Stromal cell of bone marrow (primary cell): ENCODE data around the gene SLC44A1.

ENCODE experiments used
- DNase-seq: peaks from one replicate; pipeline ENCODE4 v3.0.0-alpha.2; 2012; ENCODE audit warnings: low read depth

Gene SLC44A1

DNA sequence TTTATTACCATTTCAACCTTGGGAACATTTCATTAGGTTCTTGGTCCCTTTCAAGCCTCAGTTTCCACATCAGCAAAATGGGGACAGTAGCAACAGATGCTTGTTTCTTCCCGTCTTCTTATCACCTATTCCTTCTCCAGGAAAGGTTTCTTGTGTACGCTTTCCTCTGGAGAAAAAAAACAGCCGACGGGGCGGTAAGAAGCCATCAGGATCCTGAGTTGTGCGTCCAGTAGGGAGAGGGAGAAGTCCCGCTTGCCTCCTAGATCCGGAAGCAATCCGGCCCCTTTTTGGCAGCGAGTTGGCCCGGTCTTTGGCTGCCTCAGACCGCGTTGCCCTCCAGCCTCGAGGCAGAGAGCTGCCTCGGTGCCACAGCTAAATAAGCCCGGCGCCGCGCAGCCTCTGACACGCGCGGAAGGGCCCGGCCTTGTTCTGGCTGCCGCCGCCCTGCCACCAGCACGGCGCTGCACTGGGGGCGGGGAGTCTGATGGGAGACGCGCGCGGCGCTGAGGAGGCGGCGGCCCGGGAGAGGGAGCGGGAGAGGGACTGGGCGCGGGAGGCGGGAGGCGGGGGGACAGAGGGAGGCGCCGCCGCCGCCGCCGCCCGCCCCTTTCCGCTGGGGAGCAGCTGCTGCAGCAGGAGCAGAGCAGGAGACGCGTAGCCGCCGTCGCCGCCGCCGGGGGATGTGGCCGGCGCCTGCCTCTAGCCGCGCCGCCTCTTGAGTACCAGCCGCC is at the start of gene SLC44A1:
SLC44A1 (plus strand) TSS at position 649 of the 731 bp plus-strand sequence. CDS start 218 bp downstream, outside the sequence.
- DNase-seq: peak; percentile 91

DNA sequence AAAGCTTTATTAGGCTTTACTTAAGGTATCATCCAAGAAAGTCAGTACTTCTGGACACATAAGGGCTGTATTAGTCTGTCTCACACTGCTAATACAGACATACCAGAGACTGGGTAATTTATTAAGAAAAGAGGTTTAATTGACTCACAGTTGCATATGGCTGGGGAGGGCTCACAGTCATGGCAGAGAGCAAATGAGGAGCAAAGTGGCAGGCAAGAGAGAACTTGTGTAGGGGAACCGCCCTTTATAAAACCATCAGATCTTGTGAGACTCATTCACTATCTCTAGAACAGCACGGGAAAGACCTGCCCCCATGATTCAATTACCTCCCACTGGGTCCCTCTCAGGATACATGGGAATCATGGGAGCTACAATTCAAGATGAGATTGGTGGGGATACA is 49.2 kb upstream of the SLC44A1 start:
- no peak for DNase-seq

DNA sequence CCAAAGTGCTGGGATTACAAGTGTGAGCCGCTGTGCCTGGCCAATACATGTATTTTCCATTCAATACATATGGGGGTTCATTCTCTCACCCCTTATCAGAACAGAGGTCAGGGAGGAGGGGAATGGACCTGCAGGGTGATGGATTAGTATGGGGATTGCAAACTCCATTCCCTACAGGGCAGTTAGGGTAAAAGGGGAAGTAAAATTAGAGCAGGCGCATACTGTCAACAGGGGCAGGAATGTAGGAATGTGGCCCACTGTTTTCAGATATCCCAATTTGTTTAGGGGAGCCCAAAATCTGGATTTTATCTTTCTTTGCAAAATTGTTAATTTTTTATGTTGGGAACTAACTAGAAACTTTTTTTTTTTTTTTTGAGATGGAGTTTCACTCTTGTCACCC is 46.4 kb upstream of the SLC44A1 start:
- no peak for DNase-seq

DNA sequence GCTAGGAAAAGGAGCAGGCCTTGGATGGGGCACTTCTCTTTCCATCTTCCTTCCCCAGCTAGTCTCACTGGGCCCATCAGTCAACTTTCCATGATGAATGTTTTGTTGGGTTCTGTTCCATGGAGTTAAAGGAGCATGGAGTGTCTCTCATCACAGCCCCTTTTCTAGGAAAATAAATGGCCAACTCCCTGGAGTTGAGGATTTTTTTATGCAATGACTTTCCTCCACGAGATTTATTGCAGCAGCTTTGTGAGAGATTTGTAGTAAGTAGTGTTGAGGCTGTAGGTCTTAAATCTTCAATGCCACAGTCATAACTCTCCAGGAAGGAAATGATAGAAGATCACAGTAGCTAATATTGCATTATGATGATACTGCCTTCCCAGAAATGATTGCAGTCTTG is 45.6 kb upstream of the SLC44A1 start:
- no peak for DNase-seq

DNA sequence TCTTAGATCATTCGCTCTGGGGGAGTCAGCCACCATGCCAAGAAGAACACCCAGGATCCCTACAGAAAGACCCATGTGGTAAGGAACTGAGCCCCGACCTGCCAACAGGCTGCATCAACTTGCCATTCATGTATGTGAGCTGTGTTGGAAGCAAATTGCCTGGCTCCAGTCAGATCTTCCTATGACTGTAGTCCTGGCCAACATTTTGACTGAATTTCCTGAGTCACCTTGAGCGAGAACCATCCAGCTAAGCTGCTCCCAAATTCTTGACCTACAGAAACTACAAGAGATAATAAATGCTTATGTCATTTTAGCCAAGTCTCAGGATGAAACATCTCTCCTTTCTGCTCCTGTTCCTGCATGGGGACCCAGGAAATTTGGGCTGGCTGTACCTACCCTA is 40.0 kb upstream of the SLC44A1 start:
- no peak for DNase-seq

DNA sequence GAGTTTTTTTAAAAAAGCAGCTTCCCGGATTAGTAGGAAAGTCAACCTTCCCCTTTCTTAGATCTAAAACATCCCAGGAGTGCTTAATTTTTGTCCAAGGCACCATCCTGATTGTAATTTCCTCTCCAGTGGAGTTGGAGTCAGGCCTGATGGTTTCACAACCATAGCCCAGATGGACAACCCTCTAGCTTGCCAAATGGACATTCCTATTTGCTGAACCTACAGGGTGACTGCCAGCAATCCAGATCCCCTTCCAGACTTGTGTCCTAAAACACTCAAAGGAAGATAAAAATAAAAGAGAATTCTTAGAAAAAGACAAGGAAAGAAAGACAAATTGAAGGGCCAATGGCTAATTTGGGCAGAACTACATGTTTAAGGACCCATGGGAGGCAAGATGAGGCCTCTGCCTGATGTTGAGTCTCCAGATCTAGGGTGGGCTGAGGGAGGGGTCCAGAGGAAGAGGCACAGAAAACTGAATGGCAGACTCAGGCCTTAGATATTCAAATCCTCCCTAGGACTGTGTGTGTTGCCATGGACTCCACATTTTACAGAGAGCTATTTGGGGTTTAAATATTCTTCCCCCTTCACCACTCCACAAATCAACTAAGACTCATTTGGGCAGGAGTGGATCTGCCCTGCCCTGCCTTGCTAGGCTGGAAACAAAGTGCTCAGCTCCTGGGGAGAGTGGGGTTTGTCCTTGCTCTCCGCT is 38.5 kb upstream of the SLC44A1 start:
- peak; percentile 94 for DNase-seq

DNA sequence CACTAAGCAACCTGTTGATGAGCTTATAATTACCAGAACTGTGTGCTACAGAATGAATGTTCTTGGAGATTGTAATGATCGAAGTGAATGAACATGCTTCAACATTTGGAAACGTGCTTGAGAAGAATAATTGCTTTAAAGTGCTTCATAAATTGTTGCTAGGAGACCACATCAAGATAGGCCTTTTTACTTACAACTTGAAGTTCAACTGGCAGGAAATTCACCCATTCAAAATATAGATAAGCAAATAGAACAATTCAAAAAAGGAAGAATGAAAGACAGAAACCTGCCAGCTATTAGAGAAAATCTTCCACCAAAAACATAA is 38.0 kb upstream of the SLC44A1 start:
- DNase-seq: no peak

DNA sequence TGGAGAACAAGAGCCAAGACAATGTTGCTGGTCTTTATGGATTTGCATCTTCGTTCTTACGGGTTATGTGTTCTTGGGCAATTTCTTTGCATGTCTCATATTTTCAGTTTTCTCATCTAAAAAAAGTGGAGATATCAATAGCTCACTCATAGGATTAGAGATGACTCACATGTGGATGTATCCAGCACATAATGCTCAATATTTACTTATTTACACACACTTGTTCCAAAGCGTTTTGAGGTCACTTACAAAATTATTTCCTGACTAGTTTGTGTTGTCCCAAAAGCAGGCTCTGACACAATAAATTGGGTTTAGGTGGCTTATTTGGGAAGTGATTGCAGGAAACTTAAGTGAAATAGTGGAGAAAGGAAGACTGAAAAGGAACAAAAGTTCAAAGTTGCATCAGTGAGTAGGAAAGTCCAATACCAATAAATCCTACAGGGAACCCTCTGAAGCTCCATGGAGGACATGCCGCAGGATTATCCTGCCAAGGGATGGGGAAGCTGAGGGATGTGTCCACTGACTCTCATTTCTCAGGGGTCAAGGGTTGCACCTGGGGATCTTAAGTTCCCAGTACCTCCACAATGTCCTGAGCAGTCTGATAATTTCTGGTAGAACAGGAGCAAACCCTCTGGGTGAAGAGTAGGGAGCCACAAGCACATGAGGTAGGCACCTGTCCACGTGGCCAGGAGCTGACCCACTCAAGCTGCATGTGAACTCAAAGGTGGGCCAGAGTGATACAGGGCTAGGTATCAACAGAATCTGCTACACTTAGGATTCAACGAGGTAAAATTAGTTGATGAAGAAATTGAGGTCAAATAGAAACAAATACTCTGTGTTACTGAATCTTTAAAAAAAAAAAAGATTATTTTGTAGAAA is 37.4 kb upstream of the SLC44A1 start:
- DNase-seq: no peak

DNA sequence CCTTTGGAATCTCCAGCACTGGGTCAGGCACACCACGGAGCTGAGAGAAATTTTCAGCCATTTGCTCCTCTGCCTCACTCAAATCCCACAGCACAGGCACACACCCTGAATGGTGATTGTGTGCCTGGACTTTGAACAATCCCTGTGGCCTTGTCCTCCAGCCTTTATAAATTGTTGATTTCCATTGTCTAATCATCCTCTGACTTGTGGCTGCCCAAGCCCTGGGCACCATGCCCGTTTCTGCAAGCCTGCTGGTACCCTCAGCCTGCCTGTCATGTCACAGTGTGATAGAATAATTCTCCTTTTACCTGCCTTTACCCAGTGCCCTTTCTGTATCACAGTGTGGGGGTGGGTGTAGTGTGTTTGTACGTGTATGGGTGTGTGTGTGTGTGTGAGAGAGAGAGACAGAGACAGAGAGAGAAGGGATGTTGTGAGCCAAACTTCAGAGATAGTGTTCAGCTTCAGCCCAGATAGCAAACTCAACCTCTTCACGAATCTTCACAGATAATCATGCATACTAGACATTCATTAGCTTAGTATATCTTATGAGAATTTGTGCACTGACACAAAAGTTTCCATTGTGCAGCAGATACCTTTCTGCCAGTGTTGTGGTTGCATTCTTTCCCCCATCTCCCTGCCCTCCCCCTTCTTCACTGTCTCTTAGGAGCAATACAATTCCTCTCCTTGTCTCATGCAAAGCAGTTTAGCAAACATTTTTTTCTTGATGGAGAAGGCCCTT is 27.8 kb upstream of the SLC44A1 start:
- no peak for DNase-seq

DNA sequence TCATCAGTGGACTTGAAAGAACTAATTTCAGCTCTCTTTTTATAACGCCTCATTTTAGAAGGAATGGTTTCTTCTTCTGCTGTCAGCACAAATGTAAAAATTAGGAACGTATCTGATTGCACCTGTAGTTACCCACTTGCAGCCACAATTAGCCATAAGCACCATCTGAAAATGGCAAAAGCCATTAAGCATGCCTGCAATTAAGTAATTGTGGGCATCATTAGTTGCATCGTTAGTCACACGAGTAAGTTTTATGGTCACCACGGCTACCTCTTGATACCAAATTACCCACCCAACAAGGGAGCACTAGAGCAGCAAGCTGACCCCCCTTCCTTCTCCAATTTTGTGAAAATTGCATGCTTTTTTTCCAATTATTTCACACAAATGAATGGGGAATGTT is 25.8 kb upstream of the SLC44A1 start:
- DNase-seq: no peak

DNA sequence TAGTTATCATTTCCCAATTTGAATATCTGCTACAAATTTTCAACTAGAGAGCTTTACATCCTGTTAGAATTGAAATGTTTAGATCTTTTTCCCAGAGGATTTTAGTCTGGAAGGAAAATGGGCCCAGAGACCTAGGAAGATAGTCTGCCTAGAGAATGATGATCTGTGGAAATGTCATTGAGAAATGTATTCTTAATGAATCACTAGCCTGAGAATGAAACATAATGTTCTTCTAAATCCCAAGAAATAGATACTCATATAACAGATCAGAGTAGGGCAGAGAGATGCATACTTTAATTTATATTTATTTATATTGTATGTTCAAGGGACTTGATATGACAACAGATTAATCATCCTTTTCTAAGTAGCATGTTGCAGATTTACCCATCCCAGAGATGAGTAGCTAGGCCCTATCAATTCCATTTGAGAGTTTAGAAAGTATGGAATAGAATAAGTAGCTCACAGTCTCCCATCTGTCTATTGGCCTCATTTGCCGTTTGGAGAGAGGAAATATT is 25.1 kb upstream of the SLC44A1 start:
- no peak for DNase-seq

DNA sequence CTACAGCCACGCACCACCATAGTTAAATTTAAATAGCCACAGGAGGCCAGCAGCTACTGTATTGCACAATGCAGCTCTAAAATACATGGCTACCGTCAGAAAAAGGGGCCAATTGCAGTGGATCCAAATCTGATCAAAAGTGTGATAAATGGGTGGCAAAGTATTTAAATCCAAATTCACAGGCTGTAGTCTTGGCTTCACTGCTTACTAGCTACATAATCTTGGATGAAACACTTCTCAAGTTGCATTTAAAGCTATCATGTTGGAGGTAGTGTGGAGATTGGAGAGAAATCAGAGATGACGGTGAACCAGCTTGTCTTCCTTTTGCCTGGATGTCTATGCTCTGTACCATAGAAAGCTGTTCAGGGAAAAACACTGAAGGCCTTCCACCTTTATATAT is 24.0 kb upstream of the SLC44A1 start:
- DNase-seq: no peak

DNA sequence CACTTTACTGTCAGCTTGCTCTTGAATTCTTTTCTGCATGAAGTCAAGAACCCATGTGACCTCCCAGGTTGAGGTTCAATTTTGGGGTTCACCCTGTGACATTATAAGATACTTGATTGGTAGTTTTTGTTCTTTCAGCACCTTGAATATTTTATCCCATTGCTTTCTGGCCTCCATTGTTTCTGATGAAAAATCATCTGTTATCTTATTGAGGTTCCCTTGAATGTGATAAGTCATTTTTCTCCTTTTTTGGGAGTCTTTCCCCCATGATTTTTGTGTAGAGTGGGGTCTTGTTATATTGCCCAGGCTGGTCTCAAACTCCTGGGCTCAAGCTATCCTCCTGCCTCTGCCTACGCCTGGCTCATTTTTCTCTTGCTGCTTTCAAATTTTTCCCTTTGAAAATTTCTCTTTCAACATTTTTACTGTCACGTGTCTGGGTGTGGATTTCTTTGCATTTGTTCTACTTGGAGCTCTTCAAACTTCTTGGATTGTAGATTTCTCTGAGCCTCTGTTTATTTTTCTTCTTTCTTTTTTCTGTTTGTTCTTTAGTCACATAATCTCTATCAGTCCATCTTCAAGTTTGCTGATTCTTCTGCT is 20.8 kb upstream of the SLC44A1 start:
- DNase-seq: no peak

DNA sequence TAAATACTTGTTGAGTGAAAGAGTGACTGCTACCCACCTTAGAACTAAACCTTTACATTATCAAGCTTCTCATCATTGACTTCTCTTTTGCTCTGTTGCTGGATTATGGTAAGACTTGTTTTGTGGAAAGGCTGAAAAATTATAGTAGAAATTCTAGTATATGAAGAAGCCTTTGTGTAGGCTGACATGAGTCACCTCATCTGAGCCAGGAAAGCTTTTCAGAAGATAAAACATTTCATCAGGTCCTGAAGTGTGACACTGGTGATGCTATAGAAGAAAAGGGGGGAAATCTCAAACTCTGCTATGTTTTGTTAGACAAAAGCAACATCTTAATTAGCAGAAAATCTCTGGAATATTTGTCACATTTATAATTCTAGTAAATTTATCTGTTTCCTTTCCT is 18.4 kb upstream of the SLC44A1 start:
- no peak for DNase-seq

DNA sequence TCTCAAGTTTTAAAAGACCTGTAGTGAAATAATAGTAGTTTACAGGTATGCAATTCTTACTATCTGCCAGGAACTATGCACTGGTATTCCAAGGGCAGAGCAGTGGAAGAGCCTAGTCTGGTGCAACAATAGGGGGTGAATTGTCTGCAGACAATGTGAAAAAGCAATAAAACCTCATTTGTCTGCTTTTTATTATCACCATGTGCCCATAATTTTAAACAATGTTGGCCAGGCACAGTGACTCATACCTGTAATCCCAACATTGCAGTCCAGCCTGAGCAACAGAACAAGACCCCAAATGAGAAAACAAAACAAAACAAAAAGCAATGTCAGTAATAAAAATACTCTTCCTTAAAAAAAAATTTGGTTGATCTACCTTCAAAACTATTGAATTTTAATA is 12.2 kb upstream of the SLC44A1 start:
- no peak for DNase-seq

DNA sequence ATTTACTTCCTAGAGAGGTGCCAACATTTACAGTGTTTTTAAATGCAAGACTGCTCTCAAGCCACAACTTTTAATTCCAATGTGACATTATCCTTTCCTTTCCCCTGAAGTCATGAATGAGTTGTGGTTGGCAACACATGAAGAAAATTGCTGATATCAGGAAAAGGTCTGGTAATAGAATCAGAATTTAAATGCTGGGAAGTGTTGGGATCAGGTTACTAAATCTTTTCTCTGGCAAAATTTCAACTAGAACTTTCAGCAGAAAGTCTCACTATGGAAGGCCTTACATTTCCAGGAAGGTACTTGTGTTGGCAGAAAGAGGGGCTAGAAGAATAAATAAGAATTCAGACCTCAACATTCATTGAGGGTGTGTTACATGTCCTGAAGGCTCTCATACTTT is 10.6 kb upstream of the SLC44A1 start:
- no peak for DNase-seq

DNA sequence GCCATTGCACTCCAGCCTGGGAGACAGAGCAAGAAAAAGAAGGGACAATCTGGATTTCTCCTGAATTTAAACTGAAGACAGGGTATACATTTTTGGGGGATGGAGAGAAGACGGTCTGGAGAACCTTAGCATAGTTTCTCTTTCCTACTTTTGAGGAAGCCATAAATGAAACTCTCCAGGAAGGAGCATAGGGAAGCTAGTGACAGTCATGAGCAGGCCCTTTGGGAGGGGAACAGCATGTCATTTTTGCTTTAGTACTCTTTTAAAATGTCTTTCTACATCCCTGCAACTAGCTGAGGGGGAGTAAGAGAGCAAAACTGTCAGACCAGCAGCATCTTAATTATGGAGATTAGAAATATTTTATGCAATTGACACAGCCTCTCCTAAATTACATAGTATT is 8.2 kb upstream of the SLC44A1 start:
- no peak for DNase-seq

DNA sequence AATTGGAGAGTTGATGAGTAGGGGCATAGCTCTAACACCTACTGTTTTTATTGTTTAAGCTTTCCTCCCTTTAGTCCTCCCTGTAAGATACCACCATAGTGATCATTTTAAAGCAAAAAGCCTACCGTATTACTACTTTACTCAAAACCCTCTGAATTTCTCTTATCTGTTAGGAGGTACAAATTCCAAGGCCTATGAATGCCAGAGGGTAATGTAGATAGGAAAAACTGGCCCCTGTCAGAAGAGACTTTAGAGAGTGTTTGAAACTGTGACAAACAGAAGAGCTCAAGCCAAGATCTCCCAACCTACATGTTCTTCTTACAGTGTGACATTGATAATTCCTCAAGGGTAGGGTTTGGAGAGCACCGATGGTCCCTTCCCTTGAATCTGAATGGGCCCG is 7.2 kb upstream of the SLC44A1 start:
- DNase-seq: no peak

DNA sequence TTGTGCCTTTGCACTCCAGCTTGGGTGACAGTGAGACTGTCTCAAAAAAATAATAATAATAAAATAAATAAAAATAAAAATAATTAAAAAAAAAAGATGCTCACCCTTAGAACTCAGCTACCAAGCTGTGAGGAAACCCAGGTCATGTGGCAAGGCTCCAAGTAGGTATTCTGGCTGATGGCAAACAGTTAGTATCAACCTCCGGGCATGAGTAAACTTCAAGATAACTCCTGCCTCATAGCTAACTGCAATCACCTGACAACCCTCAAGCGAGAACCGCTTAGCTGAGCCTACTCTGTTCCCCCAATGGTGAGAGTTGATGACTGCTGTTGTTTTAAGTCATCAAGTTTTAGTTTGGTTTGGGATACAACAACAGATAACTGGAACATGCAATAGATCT is 6.1 kb upstream of the SLC44A1 start:
- no peak for DNase-seq

DNA sequence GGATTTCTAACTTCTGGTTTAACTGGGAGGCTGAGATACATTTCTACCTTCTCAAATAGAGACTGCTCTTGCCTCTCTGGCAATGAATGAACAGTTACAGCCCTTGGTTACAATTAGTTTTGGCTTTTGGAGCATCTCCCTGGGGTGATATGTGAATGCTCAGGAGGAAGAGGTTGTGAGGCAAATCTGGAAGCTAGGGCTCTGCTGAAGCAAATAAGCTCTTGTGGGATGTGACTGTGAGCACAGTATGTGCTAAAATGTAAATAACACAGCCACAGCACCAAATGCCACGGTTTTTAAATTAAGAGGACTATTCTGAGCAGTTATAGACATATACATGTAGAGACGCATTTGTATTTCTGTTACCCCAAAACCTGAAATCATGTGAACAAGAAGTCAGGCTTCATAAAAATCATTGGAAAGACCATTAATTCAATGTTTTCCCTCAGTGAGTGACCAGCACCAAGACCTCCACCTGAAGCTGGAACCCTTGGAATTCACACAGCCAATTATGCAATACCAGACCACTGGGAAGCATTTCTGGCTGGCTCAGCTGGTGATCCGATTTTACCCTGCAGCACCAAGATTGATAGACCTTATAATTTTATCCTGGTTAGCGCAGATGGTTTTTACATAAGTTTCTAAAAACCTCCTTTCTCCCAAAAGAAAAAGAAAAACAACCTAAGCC is 3.0 kb upstream of the SLC44A1 start:
- DNase-seq: no peak

DNA sequence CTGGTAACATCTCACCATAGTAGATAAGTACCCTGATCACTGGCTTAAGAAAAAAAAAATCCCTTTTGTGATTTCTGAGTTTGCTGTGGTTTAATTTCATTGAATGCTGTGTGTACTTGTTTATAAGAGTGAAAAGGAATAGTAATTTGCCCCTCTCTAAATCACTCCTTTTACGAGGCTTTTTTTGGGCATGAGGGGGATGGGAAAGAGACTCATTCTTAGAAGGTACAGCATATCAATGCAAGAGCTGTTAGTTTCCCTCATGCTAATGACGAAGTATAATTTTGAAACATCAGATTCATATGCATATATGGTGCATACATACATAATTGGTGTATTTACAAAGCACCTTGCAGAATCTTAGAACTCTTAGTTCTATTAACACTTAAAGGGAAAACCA is 2.4 kb upstream of the SLC44A1 start:
- DNase-seq: no peak
